GM18517 (cell line): ENCODE measurements around the gene COL23A1.

Experiments used
- ATAC-seq: cut with Tn5 transposase; IDR thresholded peaks from one replicate; pipeline ENCODE4 v1.9.1; 2021; ENCODE audit warnings: mild to moderate bottlenecking, moderate library complexity; ENCODE audit not compliant: unreplicated experiment

COL23A1 gene

GRCh38 chr5:178536541-178537466 is 53.4 kb downstream of the COL23A1 start:
- ATAC-seq: no peak

GRCh38 chr5:178535299-178536175 is 54.7 kb downstream of the COL23A1 start:
- ATAC-seq: no peak

GRCh38 chr5:178533136-178533535 is 57.1 kb downstream of the COL23A1 start:
- no peak for ATAC-seq

- ATAC-seq: no peak
These were observed 57.5 kb downstream of the COL23A1 start for GRCh38 chr5:178532666-178533065.

GRCh38 chr5:178532236-178532635 is 58.0 kb downstream of the COL23A1 start:
- no peak for ATAC-seq

GRCh38 chr5:178531786-178532185 is 58.4 kb downstream of the COL23A1 start:
- no peak for ATAC-seq

- ATAC-seq: no peak
These were observed 59.7 kb downstream of the COL23A1 start for GRCh38 chr5:178530526-178530925.

GRCh38 chr5:178529080-178529479 is 61.1 kb downstream of the COL23A1 start:
- no peak for ATAC-seq

- no peak for ATAC-seq
These were observed 62.5 kb downstream of the COL23A1 start for GRCh38 chr5:178527458-178528307.

- no peak for ATAC-seq
These were observed 63.3 kb downstream of the COL23A1 start for GRCh38 chr5:178526773-178527457.

GRCh38 chr5:178525906-178526732 is 64.1 kb downstream of the COL23A1 start:
- no peak for ATAC-seq

- ATAC-seq: no peak
These were observed 65.9 kb downstream of the COL23A1 start for GRCh38 chr5:178524093-178524882.

GRCh38 chr5:178522361-178522760 is 67.8 kb downstream of the COL23A1 start:
- no peak for ATAC-seq

GRCh38 chr5:178520851-178521250 is 69.3 kb downstream of the COL23A1 start:
- no peak for ATAC-seq

- ATAC-seq: no peak
These were observed 70.4 kb downstream of the COL23A1 start for GRCh38 chr5:178519804-178520203.

GRCh38 chr5:178519155-178519554 is 71.0 kb downstream of the COL23A1 start:
- ATAC-seq: no peak

GRCh38 chr5:178516504-178517235 is 73.5 kb downstream of the COL23A1 start:
- ATAC-seq: no peak
